ENCODE data around the gene HPS5.
"Not testable (repeated sequence)": the region's sequence is repeated elsewhere in the genome, so short reads cannot be mapped to it uniquely, and the experiment has no call there.

The HPS5 gene

GRCh38 chr11:18270102-18270501, 51.8 kb downstream of the HPS5 start:
- no peaks in the 10 kb centered on the region for H3K9me3 ChIP-seq (ENCODE audit: insufficient read depth, low read depth, low read length)
- H4K20me1 ChIP-seq (ENCODE audit: insufficient read depth, low read length, poor library complexity, severe bottlenecking): no peaks in the 10 kb centered on the region
- no peaks in the 10 kb centered on the region for H3K9me2 ChIP-seq (replicated peaks; ENCODE audit: low read depth, low read length)
- H3K4me3 ChIP-seq (ENCODE audit: low read length, poor library complexity, severe bottlenecking): no peak overlapping the region
- no peak for TF ChIP-seq CTCF (conservative IDR thresholded peaks at IDR 0.05; ENCODE audit: low read length)
- no peak for TF ChIP-seq EZH2phosphoT487 (IDR thresholded peaks at IDR 0.05; ENCODE audit: borderline replicate concordance)
- no peaks in the 10 kb centered on the region for H3K79me2 ChIP-seq (ENCODE audit: insufficient read depth, low read length)
- no peak overlapping the region for H2AFZ ChIP-seq (ENCODE audit: low read length)
- no peaks in the 10 kb centered on the region for H3K27me3 ChIP-seq (ENCODE audit: insufficient read depth, low read length, poor library complexity, severe bottlenecking)
- no peaks in the 10 kb centered on the region for H3K36me3 ChIP-seq (ENCODE audit: insufficient read depth, low read length)
- H3K4me1 ChIP-seq (ENCODE audit: insufficient read depth, low read length, poor library complexity, severe bottlenecking): peaks cover 5% of the 10 kb centered on the region
- H3K4me2 ChIP-seq (ENCODE audit: low read depth, low read length, poor library complexity, severe bottlenecking): no peak overlapping the region
- no peak overlapping the region for H3K9ac ChIP-seq (ENCODE audit: low read depth, low read length, poor library complexity, severe bottlenecking)
- no peaks in the 10 kb centered on the region for H3F3A ChIP-seq (ENCODE audit: low read depth)

- H3K36me3 ChIP-seq (ENCODE audit: insufficient read depth, low read length); H3K4me2 ChIP-seq (ENCODE audit: low read depth, low read length, poor library complexity, severe bottlenecking); H3K9me3 ChIP-seq (ENCODE audit: insufficient read depth, low read depth, low read length); H4K20me1 ChIP-seq (ENCODE audit: insufficient read depth, low read length, poor library complexity, severe bottlenecking); H2AFZ ChIP-seq (ENCODE audit: low read length); H3K27me3 ChIP-seq (ENCODE audit: insufficient read depth, low read length, poor library complexity, severe bottlenecking); H3K4me3 ChIP-seq (ENCODE audit: low read length, poor library complexity, severe bottlenecking); H3K9me2 ChIP-seq (replicated peaks; ENCODE audit: low read depth, low read length); H3K79me2 ChIP-seq (ENCODE audit: insufficient read depth, low read length); H3K9ac ChIP-seq (ENCODE audit: low read depth, low read length, poor library complexity, severe bottlenecking); H3F3A ChIP-seq (ENCODE audit: low read depth); H3K4me1 ChIP-seq (ENCODE audit: insufficient read depth, low read length, poor library complexity, severe bottlenecking): not testable (repeated sequence)
Measured at GRCh38 chr11:18269252-18269651, 52.7 kb downstream of the HPS5 start.

DNA sequence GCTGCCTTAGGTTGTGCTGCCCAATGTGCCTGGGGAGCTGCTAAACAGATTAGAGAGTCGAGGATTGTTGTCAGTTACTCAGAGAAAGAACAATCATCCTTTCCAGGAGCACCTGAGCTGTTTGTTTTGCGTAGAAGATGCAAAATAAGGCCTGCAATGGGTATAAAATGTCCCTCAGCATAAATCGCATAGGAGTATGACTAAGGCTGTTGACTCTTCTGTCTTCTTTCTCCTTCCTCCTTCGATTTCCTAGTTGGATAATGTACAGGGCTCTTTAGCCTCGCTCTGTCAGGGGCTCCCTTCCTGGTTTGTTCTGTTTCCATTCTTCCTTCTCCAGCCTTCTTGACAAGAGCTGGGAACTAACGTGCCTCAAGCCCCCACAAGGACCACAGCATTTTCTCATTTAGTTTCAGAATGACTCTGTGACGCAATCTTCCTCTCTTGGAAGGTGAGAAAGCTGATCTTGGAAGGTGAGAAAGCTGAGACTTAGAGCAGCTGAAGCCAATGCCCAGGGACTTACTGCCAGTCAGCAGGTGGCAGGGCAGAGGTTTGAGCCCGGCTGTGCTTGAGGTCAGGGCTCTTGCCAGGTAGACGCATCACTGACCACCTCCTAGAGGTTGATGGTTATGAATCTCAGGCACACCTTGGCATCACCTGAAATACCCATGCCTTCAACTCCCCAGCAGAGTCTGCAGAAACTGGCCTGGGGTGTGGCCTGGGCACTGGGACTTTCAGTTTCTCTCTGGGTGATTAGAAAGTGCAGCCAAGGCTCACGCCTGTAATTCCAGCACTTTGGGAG, 54.4 kb downstream of the HPS5 start:
- not testable (repeated sequence) for H3K9me2 ChIP-seq (replicated peaks; ENCODE audit: low read depth, low read length); H3K9ac ChIP-seq (ENCODE audit: low read depth, low read length, poor library complexity, severe bottlenecking); H2AFZ ChIP-seq (ENCODE audit: low read length); H3K9me3 ChIP-seq (ENCODE audit: insufficient read depth, low read depth, low read length); H3K4me2 ChIP-seq (ENCODE audit: low read depth, low read length, poor library complexity, severe bottlenecking); H3K79me2 ChIP-seq (ENCODE audit: insufficient read depth, low read length); H3K4me1 ChIP-seq (ENCODE audit: insufficient read depth, low read length, poor library complexity, severe bottlenecking); H3K4me3 ChIP-seq (ENCODE audit: low read length, poor library complexity, severe bottlenecking); H3F3A ChIP-seq (ENCODE audit: low read depth); H4K20me1 ChIP-seq (ENCODE audit: insufficient read depth, low read length, poor library complexity, severe bottlenecking); H3K27me3 ChIP-seq (ENCODE audit: insufficient read depth, low read length, poor library complexity, severe bottlenecking); H3K36me3 ChIP-seq (ENCODE audit: insufficient read depth, low read length)

DNA sequence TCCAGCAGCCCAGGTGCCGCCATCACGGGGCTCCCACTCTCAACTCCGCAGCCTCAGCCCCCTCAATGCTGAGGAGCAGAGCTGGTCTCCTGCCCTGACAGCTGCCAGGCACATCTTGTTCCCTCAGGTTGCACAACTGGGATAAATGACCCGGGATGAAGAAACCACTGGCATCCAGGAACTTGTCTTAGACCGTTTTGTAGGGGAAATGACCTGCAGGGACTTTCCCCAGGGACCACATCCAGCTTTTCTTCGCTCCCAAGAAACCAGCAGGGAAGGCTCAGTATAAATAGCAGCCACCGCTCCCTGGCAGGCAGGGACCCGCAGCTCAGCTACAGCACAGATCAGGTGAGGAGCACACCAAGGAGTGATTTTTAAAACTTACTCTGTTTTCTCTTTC, 56.0 kb downstream of the HPS5 start, which contains the start of gene SAA1:
Gene SAA1 (plus strand): TSS at position 316 of the 400 bp plus-strand sequence. CDS start 624 bp downstream, outside the sequence.
- no peak for TF ChIP-seq EZH2phosphoT487 (IDR thresholded peaks at IDR 0.05; ENCODE audit: borderline replicate concordance)
- no peak for TF ChIP-seq CTCF (conservative IDR thresholded peaks at IDR 0.05; ENCODE audit: low read length)
- no peaks in the 10 kb centered on the region for H3K9me3 ChIP-seq (ENCODE audit: insufficient read depth, low read depth, low read length)
- no peak within 1 kb of the TSS for H2AFZ ChIP-seq (ENCODE audit: low read length)
- H3K9me2 ChIP-seq (replicated peaks; ENCODE audit: low read depth, low read length): no peaks in the 10 kb centered on the region
- no peaks in the 10 kb centered on the region for H3K27me3 ChIP-seq (ENCODE audit: insufficient read depth, low read length, poor library complexity, severe bottlenecking)
- H3K4me1 ChIP-seq (ENCODE audit: insufficient read depth, low read length, poor library complexity, severe bottlenecking): peaks cover 9% of the 10 kb centered on the region
- H3K9ac ChIP-seq (ENCODE audit: low read depth, low read length, poor library complexity, severe bottlenecking): no peak within 1 kb of the TSS
- no peaks in the 10 kb centered on the region for H3K79me2 ChIP-seq (ENCODE audit: insufficient read depth, low read length)
- no peak within 1 kb of the TSS for H3K4me2 ChIP-seq (ENCODE audit: low read depth, low read length, poor library complexity, severe bottlenecking)
- no peaks in the 10 kb centered on the region for H3F3A ChIP-seq (ENCODE audit: low read depth)
- no peaks in the 10 kb centered on the region for H4K20me1 ChIP-seq (ENCODE audit: insufficient read depth, low read length, poor library complexity, severe bottlenecking)
- no peak within 1 kb of the TSS for H3K4me3 ChIP-seq (ENCODE audit: low read length, poor library complexity, severe bottlenecking)
- H3K36me3 ChIP-seq (ENCODE audit: insufficient read depth, low read length): no peaks in the 10 kb centered on the region
